HG03575 (cell line): ENCODE data around the gene GOLM1.
"Not testable (repeated sequence)": the region's sequence is repeated elsewhere in the genome, so short reads cannot be mapped to it uniquely, and the experiment has no call there.

Source experiments
- ATAC-seq: cut with Tn5 transposase; IDR thresholded peaks from one replicate; pipeline ENCODE4 v1.9.1; 2021; ENCODE audit not compliant: unreplicated experiment, insufficient number of reproducible peaks, low FRiP score; ENCODE audit errors: extremely low read depth

The GOLM1 gene

DNA sequence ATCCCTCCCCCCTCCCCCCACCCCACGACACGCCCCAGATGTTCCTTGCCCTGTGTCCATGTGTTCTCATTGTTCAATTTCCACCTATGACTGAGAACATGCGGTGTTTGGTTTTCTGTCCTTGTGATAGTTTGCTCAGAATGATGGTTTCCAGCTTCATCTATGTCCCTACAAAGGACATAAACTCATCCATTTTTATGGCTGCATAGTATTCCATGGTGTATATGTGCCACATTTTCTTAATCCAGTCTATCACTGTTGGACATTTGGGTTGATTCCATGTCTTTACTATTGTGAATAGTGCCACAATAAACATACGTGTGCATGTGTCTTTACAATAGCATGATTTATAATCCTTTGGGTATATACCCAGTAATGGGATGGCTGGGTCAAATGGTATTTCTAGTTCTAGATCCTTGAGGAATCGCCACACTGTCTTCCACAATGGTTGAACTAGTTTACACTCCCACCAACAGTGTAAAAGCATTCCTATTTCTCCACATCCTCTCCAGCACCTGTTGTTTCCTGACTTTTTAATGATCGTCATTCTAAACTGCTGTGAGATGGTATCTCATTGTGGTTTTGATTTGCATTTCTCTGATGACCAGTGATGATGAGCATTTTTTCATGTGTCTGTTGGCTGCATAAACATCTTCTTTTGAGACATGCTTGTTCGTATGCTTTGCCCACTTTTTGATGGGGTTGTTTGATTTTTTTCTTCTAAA is 51.2 kb downstream of the GOLM1 start:
- ATAC-seq, result not testable (repeated sequence)

DNA sequence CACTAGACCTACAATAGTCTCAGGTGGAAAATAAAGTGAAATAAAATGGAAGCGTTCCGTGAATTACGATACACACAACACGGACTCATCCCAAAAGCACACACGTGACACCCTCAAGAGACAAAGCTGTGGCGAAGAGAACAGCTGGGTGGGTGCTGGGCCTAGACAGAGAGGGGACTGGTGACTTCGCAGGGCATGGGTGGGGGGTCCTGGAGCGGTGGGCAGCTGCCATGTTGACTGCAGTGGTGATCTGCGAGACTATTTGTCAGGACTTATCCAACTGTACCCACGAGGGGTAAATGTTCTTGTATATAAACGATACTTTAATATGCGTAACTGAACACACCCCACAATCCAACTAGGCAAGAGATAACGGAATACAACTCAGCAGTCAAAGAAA is 52.0 kb downstream of the GOLM1 start:
- ATAC-seq, result no peak

DNA sequence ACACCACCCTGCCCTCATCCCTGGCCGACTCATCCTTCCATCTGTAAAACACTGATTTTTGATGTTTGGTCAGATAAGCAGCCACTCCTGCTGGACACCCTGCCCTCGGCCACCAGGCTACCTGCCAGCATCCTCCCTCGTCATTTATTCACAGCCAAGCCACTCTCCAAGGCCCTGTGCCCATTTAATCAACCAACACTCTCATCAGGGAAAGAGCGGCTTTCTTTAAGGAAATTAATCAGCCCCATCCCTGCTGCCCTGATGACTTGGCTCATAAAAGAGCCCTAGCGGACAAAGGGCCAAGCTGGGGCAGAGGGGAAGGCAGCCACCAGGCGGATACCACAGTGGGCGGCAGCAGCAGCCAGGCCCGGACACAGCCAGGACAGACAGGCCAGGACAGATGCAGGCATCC is 52.4 kb downstream of the GOLM1 start:
- ATAC-seq, result no peak

DNA sequence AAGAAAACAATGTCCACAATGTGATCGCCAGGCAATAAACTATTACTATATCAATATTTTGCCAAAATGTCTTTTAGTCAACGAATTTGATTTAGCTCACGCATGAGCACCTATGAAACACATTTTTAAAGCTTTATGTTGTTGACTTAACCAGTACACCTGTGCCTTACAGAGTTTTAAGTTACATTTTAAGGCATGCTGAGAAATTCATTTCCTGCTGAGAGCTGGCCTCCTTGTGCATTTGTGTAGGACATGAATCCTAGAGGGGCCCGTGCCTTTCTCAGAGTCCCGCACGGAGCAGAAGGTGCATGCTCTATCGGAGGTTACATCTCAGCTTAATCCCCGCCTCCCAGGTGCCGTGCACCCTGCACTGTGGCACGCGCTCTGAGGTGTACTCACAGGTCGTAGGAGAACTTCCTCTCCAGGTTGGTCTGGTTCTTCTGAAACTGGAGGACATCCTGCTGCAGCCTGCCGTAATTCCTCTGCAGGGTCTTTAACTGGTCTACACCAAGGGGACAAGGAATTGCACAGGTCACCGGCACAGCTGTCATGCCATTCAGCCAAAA is 53.2 kb downstream of the GOLM1 start:
- ATAC-seq, result no peak

DNA sequence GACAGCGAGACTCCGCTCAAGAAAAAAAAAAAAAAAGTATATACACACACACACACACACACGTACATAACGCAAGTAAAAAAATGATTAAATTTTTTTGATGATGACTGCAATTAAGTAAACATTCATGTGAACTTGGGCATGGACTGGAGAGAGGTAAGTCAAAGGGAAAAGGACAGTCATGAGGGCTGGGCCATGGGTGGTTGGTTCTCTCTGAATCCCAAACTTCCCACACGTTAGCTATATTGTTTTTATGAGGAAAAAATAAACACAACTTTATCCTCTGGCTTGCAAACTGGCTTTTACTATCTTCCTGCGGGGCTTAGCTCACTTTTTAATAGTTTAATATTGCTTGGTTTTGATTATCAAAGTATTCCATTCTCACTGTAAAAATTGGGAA is 53.7 kb downstream of the GOLM1 start:
- no peak for ATAC-seq

DNA sequence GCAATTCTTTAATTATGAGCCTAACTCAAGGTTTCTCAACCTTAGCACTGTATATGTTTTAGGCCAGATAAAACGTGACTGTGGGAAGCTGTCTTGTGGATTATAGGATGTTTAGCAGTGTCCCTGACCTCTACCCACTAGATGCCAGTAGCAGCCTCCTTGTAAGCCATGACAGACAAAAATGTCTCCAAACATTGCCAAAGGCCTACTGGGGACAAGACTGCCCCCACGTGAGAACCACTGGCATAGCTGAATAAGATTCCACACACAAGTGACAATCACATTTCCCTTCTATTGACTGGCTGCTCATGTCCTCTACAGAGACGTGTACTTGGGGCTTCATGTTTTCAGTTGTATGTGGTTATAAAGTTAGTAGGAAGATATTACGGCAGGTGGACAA is 55.4 kb downstream of the GOLM1 start:
- no peak for ATAC-seq

DNA sequence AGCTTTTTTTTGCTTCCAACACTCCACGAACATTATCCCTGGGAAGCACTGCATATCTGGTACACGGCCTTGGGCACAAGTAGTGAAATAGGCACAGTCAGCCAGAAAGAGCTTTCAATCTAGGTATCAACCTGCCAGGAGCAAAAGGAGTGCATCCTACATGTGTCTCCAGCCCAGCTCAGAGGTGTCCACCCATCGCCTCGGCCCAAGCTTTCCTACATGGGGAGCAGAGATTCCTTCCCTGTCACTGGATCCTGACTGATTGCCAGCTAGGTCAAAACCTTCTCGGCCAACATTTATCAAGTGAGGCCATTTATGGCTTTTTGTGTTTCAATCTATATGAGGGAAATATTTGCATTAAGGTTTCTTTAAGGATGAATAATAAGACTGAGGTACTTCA is 55.8 kb downstream of the GOLM1 start:
- no peak for ATAC-seq

DNA sequence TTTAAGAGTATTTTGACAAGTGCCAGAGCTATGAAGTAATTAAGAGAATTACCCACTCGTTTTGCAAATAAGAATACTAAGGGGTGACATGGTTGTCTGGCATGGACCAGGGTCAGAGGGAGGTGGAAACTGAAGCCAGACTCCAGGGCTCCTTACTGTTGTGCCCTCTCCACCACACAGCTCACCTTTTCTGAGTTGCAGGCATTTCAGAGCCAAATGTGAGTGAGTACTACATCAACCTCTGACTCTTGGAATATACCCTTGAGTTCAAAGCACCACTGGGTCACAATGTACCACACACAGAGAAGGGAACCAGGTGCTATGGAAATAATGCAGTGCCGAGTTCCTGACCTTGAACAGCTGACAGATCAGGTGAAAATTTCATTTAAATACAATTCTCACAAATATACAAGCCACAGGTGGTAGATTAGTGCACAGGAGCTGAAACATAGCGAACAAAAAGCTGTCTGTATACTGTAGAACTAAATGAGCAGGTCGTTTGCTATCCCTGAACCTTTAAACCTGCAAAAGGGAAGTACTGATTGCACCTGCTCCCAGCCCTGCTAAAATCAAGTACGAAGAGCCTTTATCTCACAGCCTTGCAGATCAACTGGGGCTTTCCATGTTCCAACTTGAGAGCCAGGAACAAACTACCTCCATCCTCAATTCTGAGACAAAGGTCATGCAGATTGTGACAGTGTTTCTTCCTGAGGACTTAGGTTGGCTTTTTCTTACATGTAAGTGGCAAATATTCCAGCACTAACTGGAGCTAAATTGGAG is 57.0 kb downstream of the GOLM1 start:
- no peak for ATAC-seq

DNA sequence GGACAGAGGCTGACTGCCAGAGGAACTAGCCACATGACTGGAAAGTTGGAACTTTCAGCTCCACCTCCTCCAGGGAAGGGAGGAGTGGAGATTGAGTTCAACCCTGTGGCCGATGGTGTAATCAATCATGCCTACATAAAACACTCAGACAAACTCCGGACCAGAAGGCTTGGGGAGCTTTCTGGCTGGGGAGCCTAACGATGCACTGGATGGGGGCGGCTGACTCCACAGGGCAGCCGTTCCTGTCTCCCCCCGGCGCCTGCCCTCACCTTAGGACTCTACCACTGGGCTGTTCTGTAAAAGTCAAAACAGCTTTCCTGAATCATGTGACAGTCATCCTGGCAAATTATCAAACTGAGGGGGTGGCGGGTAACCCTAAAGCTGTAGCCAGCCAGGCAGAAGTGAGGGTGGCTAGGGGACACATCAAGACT is 58.0 kb downstream of the GOLM1 start:
- ATAC-seq, result no peak

DNA sequence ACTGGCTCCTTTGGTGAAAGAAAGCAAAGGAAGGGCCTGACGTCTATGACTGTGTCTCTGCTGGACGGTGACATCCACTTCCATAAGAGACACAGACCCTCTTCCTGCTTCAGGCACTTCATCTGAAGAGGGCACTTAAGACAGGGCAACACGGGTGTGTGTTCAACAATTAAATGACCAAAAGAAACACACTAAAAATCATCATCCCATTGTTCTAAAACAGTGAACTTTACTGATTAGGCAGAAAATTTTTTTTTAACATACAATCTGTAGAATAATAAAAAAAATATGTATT is 58.5 kb downstream of the GOLM1 start:
- no peak for ATAC-seq

DNA sequence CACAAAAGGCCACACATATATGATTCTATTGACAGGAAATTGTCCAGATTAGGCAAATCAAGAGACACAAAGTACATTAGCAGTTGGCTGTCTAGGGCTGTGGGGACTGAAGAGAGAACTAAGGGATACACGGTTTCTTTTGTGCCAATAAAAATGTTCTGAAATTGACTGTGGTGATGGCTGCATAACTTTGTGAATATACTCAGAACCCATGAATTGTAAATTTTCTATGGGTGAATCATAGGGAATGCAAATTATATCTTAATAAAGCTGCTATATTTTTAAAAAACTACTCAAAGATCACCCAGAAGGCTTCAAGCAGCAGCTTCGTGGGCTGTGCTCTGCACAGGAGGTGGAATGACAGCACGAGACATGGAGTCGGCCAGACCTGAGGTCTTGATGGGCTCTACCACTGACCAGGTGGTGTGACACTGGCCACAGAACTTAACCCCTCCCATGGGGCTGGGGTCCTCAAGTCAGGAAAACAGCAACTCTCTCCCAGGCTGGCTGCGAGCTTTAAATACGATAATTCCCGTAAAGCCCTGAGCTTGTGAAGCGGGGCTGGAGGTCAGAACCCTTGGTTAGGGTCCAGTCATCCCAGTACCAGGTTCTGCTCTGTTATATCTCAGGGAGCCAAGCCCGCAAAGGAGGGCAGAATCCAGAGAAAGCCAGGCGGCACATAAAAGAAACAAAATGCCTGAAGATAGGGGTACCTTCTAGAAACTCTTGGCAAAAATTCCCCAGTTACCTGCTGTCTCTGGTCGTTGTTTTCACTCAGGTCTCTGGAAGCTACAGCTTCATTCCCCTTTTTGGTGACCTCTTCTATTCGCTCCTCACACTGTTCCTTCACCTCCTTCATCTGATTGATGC is 59.1 kb downstream of the GOLM1 start:
- no peak for ATAC-seq

DNA sequence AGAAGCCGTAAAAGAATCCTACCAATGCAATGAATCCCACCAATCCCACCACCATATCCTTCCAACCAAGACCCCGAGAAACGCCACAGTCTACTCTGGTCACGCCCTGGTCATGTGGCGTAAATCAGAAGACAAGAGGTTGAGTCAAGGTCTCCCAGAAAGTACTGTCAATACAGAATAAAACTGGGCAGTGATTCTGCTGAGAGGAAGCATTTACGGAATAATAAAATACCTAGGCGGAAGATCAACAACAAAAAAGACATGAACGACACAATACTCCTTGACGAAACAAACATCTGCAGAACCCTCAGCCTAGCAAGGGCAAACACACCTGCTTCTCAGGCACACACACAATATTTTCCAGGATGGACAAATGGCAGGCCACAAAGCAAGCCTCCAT is 62.8 kb downstream of the GOLM1 start:
- no peak for ATAC-seq

DNA sequence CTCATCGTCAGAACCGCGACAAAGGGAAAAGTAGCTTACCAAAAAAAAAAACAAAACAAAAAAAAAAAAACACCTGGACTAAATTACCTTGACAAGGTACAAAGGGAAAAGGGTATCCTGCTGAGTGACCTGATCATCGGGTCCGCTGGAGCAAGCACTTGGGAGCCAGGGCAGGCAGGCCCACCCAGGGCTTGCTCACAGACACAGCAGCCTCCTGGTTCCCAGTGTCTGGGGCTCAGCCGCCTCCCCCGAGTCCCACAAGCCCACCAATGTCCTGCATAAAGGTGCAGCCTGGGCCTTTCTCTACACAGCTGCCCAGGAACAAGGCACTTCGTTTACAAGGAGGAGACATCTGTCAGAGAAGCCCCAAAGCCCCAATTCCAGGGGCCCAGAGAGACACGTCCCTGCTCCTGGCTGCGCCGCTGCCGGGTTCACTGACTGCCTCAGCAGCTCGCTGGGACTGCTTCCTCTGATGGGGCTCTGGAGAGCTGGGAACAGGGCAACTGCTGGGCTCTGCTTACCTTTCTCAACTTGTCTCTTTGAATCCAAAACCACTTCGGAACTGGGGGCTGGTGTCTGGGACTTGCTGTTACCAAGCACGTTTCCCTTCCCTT is 63.4 kb downstream of the GOLM1 start:
- no peak for ATAC-seq

DNA sequence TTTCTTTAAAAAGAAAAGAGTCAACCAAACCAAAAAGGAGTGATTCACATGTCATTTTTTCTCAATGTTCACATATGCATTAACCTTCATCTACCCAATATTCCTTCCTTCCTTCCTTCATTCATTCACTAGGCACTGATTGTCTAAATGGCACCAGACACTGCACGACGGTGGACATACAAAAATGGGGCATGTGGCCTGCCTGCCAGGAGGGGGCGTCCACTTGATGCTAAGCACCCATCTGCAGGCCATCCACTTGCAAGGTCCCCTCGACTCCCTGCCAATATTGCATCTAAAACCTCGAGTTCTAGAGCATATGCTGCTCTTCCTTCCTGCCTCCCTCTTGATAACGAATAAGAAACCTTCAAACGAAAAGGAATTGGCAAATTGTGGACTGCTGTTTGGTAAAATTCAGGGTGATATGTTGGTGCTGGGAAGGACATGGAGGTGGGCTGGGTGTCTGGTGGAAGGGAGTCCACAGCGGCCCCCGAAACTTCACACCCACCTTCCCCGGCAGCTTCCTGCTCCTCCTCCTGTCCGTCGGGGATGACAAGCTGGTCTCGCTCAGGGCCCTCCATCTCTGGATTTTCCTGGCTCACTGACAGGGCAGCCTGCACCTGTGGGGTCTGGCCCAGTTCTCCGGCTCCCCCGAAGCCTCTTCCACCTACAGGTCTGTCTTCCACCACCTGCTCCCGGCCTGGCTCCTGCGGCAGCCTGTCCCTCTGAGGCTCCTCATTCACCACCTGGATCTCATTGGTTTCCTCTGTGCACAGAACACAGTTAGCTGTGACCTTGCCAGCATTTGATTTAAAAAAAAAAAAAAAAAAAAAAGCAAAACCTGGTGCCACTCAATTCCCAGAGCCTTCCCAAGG is 64.3 kb downstream of the GOLM1 start:
- no peak for ATAC-seq

DNA sequence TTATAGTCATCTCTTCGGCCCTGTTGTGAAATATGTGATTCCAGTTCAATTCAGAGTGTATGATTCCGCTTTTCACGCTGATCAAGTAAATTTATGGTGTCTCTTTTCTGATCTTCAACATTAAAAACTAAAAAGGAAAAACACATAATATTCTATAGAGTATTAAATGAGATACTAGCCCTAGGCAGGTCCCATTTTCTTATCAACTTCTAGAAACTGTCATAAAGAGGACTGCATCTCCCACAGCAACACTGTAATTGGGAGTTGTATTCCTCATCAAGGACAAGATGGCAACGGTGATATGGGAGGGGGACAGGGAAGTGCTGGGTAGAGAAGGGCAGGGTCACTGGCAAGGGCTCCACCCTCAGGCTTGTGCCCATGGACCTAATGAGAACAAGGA is 71.6 kb downstream of the GOLM1 start:
- ATAC-seq, result no peak

DNA sequence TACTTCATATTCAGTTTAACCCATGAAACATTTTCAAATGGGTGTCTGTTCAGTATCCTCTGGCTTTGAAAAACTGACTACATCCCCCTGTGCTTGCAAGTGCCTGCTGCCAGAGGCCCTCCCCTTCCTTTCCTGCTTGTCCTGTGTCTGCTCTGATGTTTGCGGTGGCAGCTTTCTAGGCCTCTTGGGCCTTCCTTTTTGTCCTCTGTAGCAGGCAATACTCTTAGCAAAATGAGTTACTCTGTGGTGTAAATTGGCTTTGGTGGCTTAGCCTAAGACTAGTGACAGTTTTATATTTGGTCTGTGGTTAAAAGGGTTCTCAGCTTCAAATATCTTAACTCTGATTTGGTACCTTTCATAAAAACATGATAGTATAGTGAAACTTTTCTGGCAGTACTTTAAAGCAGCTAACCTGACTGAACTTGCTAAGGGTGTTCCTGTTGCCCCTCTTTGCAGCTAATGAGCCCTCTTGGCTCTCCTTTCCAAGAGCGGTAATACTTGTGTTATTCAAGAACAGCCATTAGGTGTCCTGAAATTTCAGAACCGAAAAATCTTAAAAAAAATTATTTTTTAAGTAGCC is 76.6 kb downstream of the GOLM1 start:
- ATAC-seq, result no peak

DNA sequence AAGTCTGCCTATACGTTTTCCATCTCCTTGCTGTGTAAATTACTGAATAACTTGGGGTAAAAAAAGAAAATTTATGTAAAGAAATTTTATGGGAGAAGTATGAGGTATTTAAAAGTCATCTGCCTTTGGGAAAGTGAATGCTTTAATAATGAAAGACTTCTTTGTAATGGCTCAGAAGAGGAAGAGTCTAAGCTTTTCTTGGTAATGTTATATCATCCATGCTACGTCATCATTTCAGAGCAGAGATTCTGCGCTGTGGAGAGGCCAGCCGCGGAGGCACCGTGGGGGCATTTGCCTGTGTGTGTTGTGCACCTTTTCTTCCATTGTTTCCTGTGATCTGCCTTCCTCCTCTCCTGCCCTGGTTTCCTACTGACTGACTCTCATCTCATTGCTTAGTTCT is 78.2 kb downstream of the GOLM1 start:
- ATAC-seq, result no peak

DNA sequence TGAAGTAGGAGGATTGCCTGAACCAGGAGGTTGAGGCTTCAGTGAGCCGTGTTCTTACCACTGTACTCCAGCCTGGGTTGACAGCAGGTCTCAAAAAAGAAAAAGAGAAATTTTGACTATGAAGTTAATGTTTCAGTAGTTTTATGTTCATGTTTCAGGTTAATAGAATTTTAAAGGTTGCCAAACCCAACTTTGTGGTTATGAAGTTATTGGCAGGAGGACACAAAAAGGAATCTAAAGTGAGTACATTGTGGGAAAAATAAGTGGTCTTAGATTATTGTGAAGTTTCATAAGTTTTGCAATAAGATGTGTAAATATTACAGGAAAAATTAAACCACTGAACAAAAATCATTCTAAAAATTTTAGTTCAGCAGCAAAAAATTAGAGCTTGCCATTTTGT is 78.6 kb downstream of the GOLM1 start:
- no peak for ATAC-seq
